Stimulated activated CD4-positive, alpha-beta T cell treated with anti-CD3 and anti-CD28 coated beads, Interleukin-1b, Interleukin-23, amount 100 ng/mL, for 4 hours (primary cell): ENCODE data around the gene BPGM.
A peak's percentile ranks its signal among the peaks of the same experiment; 100 is the strongest.

ENCODE experiments used
- DNase-seq, 2 donors: peaks; one replicate each; pipeline ENCODE4 v3.0.0-alpha.2; 2020; ENCODE audit warnings: low read depth in 2 of 2

Gene BPGM

GRCh38 chr7:134697205-134697886, 50.7 kb downstream of the BPGM start:
- no peak for DNase-seq

GRCh38 chr7:134698481-134698880, 51.8 kb downstream of the BPGM start:
- no peak for DNase-seq

GRCh38 chr7:134699021-134699818, 52.6 kb downstream of the BPGM start:
- DNase-seq, result no peak

- no peak for DNase-seq
Observed at GRCh38 chr7:134699899-134700298, 53.2 kb downstream of the BPGM start.

GRCh38 chr7:134701272-134701671, 54.6 kb downstream of the BPGM start:
- DNase-seq, result no peak

GRCh38 chr7:134702366-134703240, 56.0 kb downstream of the BPGM start:
- DNase-seq, result no peak

GRCh38 chr7:134703241-134703594, 56.6 kb downstream of the BPGM start:
- no peak for DNase-seq

GRCh38 chr7:134703782-134704181, 57.1 kb downstream of the BPGM start:
- no peak for DNase-seq

- no peak for DNase-seq
Observed at GRCh38 chr7:134704827-134705226, 58.2 kb downstream of the BPGM start.

GRCh38 chr7:134705716-134706115, 59.1 kb downstream of the BPGM start:
- no peak for DNase-seq

GRCh38 chr7:134706468-134706867, 59.8 kb downstream of the BPGM start:
- no peak for DNase-seq

GRCh38 chr7:134707663-134708378, 61.2 kb downstream of the BPGM start:
- no peak for DNase-seq

GRCh38 chr7:134708692-134709091, 62.0 kb downstream of the BPGM start:
- DNase-seq, result no peak

- DNase-seq, result no peak
Observed at GRCh38 chr7:134709197-134709596, 62.5 kb downstream of the BPGM start.

GRCh38 chr7:134710511-134710853, 63.8 kb downstream of the BPGM start:
- DNase-seq, result no peak

GRCh38 chr7:134710854-134711624, 64.4 kb downstream of the BPGM start:
- peak; percentile 14 for DNase-seq

GRCh38 chr7:134712196-134712595, 65.5 kb downstream of the BPGM start:
- DNase-seq, result no peak

GRCh38 chr7:134714470-134715205, 68.0 kb downstream of the BPGM start:
- no peak for DNase-seq

GRCh38 chr7:134718211-134718875, 71.7 kb downstream of the BPGM start:
- no peak for DNase-seq
